ENCODE measurements around the gene USP48.

USP48 gene

GRCh38 chr1:21736876-21737275 is 46.1 kb downstream of the USP48 start:
- no peak for FAIRE-seq

GRCh38 chr1:21736011-21736410 is 46.9 kb downstream of the USP48 start:
- no peak for FAIRE-seq

GRCh38 chr1:21734526-21734925 is 48.4 kb downstream of the USP48 start:
- FAIRE-seq, result no peak

- no peak for FAIRE-seq
Measured at GRCh38 chr1:21732664-21733063, 50.3 kb downstream of the USP48 start.

GRCh38 chr1:21725748-21726392 is 57.1 kb downstream of the USP48 start:
- no peak for FAIRE-seq

GRCh38 chr1:21724570-21724969 is 58.4 kb downstream of the USP48 start:
- FAIRE-seq, result no peak

- FAIRE-seq, result no peak
Measured at GRCh38 chr1:21724098-21724497, 58.9 kb downstream of the USP48 start.

- no peak for FAIRE-seq
Measured at GRCh38 chr1:21721295-21721985, 61.5 kb downstream of the USP48 start.

GRCh38 chr1:21716169-21716568 is 66.8 kb downstream of the USP48 start:
- FAIRE-seq, result no peak

GRCh38 chr1:21707891-21708290 is 75.1 kb downstream of the USP48 start:
- no peak for FAIRE-seq

- FAIRE-seq, result no peak
Measured at GRCh38 chr1:21707086-21707840, 75.7 kb downstream of the USP48 start.

- FAIRE-seq, result peak; percentile 9
Measured at GRCh38 chr1:21706151-21706835, 76.7 kb downstream of the USP48 start.

GRCh38 chr1:21705303-21705980 is 77.5 kb downstream of the USP48 start:
- no peak for FAIRE-seq

- FAIRE-seq, result no peak
Measured at GRCh38 chr1:21704145-21704544, 78.8 kb downstream of the USP48 start.

GRCh38 chr1:21703318-21703963 is 79.5 kb downstream of the USP48 start:
- FAIRE-seq, result no peak

GRCh38 chr1:21702780-21703179 is 80.2 kb downstream of the USP48 start:
- FAIRE-seq, result no peak

GRCh38 chr1:21701401-21701800 is 81.5 kb downstream of the USP48 start:
- FAIRE-seq, result no peak

GRCh38 chr1:21700094-21700493 is 82.9 kb downstream of the USP48 start:
- FAIRE-seq, result no peak

GRCh38 chr1:21696931-21697330 is 86.0 kb downstream of the USP48 start:
- no peak for FAIRE-seq

GRCh38 chr1:21693732-21694131 is 89.2 kb downstream of the USP48 start:
- FAIRE-seq, result no peak

- no peak for FAIRE-seq
Measured at GRCh38 chr1:21691739-21692138, 91.2 kb downstream of the USP48 start.

GRCh38 chr1:21689661-21690372 is 93.1 kb downstream of the USP48 start:
- no peak for FAIRE-seq

Data from islet of Langerhans (tissue), 1 donor.